Thyroid gland (tissue), 4 donors: ENCODE data around the gene DDR1. TPM values are rescaled to one million over a fixed set of nuclear protein-coding genes. Genes with fewer than 3 reads are reported as not detected.

Experiments
- DNase-seq, 2 donors: peaks; one replicate each; pipeline ENCODE4 v3.0.0-alpha.2; 2019
- H3K27ac ChIP-seq, 3 donors: fragments of 200-600 bp; sonication (generic); 1 replicate in 2 of 3; 2 replicates in 1 of 3; pipeline ENCODE4 v1.5.1; 2016 to 2019; ENCODE audit warnings: mild to moderate bottlenecking in 1 of 3, moderate library complexity in 1 of 3
- H3K27me3 ChIP-seq: fragments of 200-600 bp; sonication (generic); one replicate; pipeline ENCODE4 v1.5.1; 2019
- H3K36me3 ChIP-seq, 2 donors: fragments of 200-600 bp; sonication (generic); one replicate each; pipeline ENCODE4 v1.5.1; 2016 to 2019
- H3K4me1 ChIP-seq, 2 donors: fragments of 200-600 bp; sonication (generic); one replicate each; pipeline ENCODE4 v1.5.1; 2017 to 2019
- H3K4me3 ChIP-seq, 3 donors: fragments of 200-600 bp; sonication (generic); replicated peaks in 1 of 3; 1 replicate in 2 of 3; 2 replicates in 1 of 3; pipeline ENCODE4 v1.5.1; 2016; ENCODE audit warnings: mild to moderate bottlenecking in 1 of 3
- H3K9me3 ChIP-seq: fragments of 200-600 bp; sonication (generic); one replicate; pipeline ENCODE4 v1.5.1; 2017
- CTCF ChIP-seq, 6 experiments: fragments of 200-600 bp in 3 of 6; fragments of 450-650 bp in 3 of 6; sonication (generic) in 3 of 6; IDR thresholded peaks; one replicate each; pipeline ENCODE4 v1.5.1; 2016 to 2019; ENCODE audit warnings: antibody characterized with exemption in 6 of 6, mild to moderate bottlenecking in 2 of 6, inconsistent platforms in 1 of 6, moderate library complexity in 1 of 6
- POLR2A ChIP-seq, 2 donors: fragments of 450-650 bp; IDR thresholded peaks; one replicate each; pipeline ENCODE4 v1.6.1; 2017; ENCODE audit warnings: antibody characterized with exemption in 2 of 2, mild to moderate bottlenecking in 2 of 2, moderate library complexity in 1 of 2
- WGBS, 2 donors: methylation state at CpG; one replicate each; pipeline ENCODE4 v1.1.5; 2017; 5-methylcytosine and 5-hydroxymethylcytosine counted together
- intact Hi-C: fragments of 100-400 bp; cut with DNase I; formaldehyde crosslinking; loops from one replicate; pipeline ENCODE4 v1.15.1; 2023
- total RNA-seq, 4 donors: library from RNA; depleted of rRNA; stranded (reverse); fragments of >200 nt; gene quantifications; one replicate each; pipeline ENCODE4 v1.2.3, GENCODE V29; 2016

The DDR1 gene
- total RNA-seq, 4 donors from 2014 or later = 93.4 to 207 (median 131) TPM

DNA sequence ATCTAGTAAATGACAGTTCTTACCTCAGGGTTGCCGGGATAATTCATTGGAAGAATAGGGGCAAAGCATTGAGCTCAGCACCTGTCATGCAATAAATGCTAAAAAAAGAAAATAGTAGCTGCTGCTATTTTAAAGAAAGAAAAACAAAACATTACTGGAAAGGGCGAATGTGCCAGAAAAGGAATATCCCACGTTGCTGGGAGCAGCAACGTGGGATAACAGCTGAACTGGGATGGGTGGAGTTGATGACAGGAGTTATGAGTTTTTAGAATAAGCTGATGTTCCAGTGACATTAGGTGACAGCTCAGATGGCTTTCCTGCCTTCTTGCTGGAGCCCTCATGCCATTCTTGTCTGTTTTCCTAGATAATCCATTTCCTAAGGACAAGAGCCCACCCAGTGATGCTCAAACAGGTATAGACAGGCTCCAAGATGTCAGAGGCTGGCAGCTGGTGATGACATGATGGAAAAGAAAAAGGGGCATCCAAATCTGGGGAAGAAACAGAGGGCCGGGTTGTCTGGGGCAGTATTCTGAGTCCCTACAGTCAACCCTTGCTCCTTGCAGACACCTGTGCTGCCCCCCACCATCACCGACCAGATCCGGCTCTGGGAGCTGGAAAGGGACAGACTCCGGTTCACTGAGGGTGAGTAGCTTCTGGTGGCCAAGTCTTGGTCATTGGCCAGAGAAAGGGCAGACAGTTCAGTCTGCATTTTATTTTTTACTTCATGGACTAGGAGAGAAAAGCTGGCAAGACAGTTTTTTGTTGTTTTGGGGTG, 28.6 kb downstream of the DDR1 start:
- 85 to 86% methylated on average over 8 of the region's 8 CpGs for WGBS, 2 donors
- peak overlapping the region; percentile 84 to 92 (median 92) for H3K27ac ChIP-seq

DNA sequence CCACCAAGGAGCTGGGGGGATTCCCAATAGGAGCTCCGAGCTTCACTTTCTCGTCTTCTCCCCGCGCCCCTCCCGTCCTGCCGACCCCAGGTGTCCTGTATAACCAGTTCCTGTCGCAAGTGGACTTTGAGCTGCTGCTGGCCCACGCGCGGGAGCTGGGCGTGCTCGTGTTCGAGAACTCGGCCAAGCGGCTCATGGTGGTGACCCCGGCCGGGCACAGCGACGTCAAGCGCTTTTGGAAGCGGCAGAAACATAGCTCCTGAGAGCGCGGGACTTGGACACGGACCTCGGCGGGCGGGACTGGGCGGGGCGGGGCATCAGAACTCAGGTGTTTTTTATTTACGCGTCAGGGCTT, 29.4 kb downstream of the DDR1 start:
- Histone ChIP-seq H3K4me1 (peaks cover 30% of the 10 kb centered on the region in 2 donors), H3K36me3 (peaks cover 11 to 22% of the 10 kb centered on the region in 2 donors), H3K4me3 (peak overlapping the region in 1 of 3 donors; percentile 46), H3K27ac (peak overlapping the region; percentile 84 to 92 (median 92)), H3K9me3 (no peaks in the 10 kb centered on the region), H3K27me3 (no peaks in the 10 kb centered on the region)
- DNase-seq = no peak
- whole genome bisulfite sequencing, 2 donors = 9 to 35% methylated on average over 3 to 8 of the region's 31 CpGs
- no peak for TF ChIP-seq CTCF (IDR thresholded peaks at IDR 0.05)
- TF ChIP-seq POLR2A (IDR thresholded peaks at IDR 0.05) = no peak
- intact Hi-C loops = no loop called here

More for the DNA sequence above, 28.6 kb downstream of the DDR1 start:
- Histone ChIP-seq H3K9me3 (no peaks in the 10 kb centered on the region), H3K36me3 (peaks cover 8 to 21% of the 10 kb centered on the region in 2 donors), H3K27me3 (no peaks in the 10 kb centered on the region), H3K4me1 (peaks cover 33% of the 10 kb centered on the region in 2 donors), H3K4me3 (no peak overlapping the region)
- TF ChIP-seq CTCF (IDR thresholded peaks at IDR 0.05) = no peak
- no peak for TF ChIP-seq POLR2A (IDR thresholded peaks at IDR 0.05)
- intact Hi-C loops = no loop called here
- DNase-seq = no peak

GRCh38 chr6:30914076-30914853, 29.9 kb downstream of the DDR1 start, which contains the start of gene VARS2:
Gene VARS2, plus strand, starts transcription at chr6:30914238. Its CDS starts 599 bp downstream, at chr6:30914837.
- Histone ChIP-seq H3K9me3 (no peaks in the 10 kb centered on the region), H3K27ac (peak within 1 kb of the TSS; percentile 84 to 92 (median 92)), H3K27me3 (no peaks in the 10 kb centered on the region), H3K36me3 (peaks cover 14 to 26% of the 10 kb centered on the region in 2 donors), H3K4me3 (peak within 1 kb of the TSS; percentile 2 to 63 (median 46)), H3K4me1 (peaks cover 24% of the 10 kb centered on the region in 2 donors)
- peak; percentile 94 for DNase-seq
- intact Hi-C loops = no loop called here
- WGBS, 2 donors = 1 to 2% methylated on average over 18 to 28 of the region's 52 CpGs
- peak in 4 of 6 experiments; percentile 21 to 63 (median 46) for TF ChIP-seq CTCF (IDR thresholded peaks at IDR 0.05)
- TF ChIP-seq POLR2A (IDR thresholded peaks at IDR 0.05) = peak; percentile 78 to 93

DNA sequence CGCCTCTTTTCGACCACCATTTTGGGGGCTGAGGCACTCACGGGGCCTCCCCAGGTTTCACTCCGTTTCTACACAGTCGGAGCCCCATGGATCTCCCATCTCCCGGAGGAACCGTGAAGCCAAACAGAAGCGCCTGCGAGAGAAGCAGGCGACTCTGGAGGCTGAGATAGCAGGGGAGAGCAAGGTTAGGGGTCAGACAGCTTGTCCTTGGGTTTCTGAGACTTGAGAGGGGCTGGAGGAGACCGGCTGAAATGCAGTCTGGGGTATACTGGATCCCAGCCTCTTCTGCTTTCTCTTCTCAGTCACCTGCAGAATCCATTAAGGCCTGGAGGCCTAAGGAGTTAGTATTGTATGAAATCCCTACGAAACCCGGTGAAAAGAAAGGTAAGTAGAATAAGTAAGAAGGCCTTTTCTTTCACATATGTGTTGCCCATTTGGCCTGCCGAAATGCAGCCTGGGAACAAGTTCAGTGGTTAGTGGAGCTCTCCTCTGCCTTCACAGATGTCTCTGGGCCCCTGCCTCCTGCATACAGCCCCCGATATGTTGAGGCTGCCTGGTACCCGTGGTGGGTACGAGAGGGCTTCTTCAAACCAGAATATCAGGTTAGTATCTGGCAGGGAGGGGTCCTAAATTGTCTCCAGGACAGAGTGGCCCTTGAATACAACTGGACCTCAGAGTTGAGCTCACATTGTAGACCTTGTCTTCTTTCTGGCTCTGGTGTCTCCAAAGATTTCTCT, 30.7 kb downstream of the DDR1 start:
- peaks cover 21 to 23% of the 10 kb centered on the region in 2 donors for H3K4me1 ChIP-seq
- H3K9me3 ChIP-seq = no peaks in the 10 kb centered on the region
- intact Hi-C loops = loop anchor here (5.0 kb wide), 1 partner anchor 167 kb away; no protein-coding TSS in a partner anchor
- TF ChIP-seq POLR2A (IDR thresholded peaks at IDR 0.05) (no peak), CTCF (IDR thresholded peaks at IDR 0.05) (no peak)
- peak overlapping the region in 1 of 3 donors; percentile 46 for H3K4me3 ChIP-seq
- 48 to 61% methylated on average over 17 of the region's 17 CpGs for WGBS, 2 donors
- peak in 1 of 2 donors; percentile 8 for DNase-seq
- H3K27ac ChIP-seq = peak overlapping the region; percentile 84 to 92 (median 92)
- H3K36me3 ChIP-seq = peaks cover 15 to 29% of the 10 kb centered on the region in 2 donors
- no peaks in the 10 kb centered on the region for H3K27me3 ChIP-seq
